Dendritic cell treated with granulocyte-macrophage colony-stimulating factor and Interleukin-4, amounts not matched to agents 40 ng/mL and 50 ng/mL, for 4 days (primary cell): ENCODE measurements around the gene GNRH2.

Experiments used
- H3K27ac Mint-ChIP-seq: one replicate; pipeline ENCODE4 v1.8.0; 2022; ENCODE audit warnings: mild to moderate bottlenecking, mixed read lengths
- H3K27me3 Mint-ChIP-seq: one replicate; pipeline ENCODE4 v1.8.0; 2022; ENCODE audit warnings: mild to moderate bottlenecking, mixed read lengths
- H3K36me3 Mint-ChIP-seq: one replicate; pipeline ENCODE4 v1.8.0; 2022; ENCODE audit warnings: low read depth, mixed read lengths
- H3K4me1 Mint-ChIP-seq: one replicate; pipeline ENCODE4 v1.8.0; 2022; ENCODE audit warnings: low read depth, mixed read lengths
- H3K4me3 Mint-ChIP-seq: one replicate; pipeline ENCODE4 v1.8.0; 2022; ENCODE audit warnings: mild to moderate bottlenecking, moderate library complexity, mixed read lengths
- H3K9me3 Mint-ChIP-seq: one replicate; pipeline ENCODE4 v1.8.0; 2022; ENCODE audit warnings: mixed read lengths
- intact Hi-C: fragments of 100-400 bp; cut with micrococcal nuclease; formaldehyde crosslinking; loops from one replicate; pipeline ENCODE4 v1.15.0; 2022

Gene GNRH2

GRCh38 chr20:3093861-3094361 is 50.5 kb downstream of the GNRH2 start:
- Mint-ChIP-seq H3K9me3 (no peaks in the 10 kb centered on the region), H3K27ac (no peak overlapping the region), H3K27me3 (peaks cover 63% of the 10 kb centered on the region), H3K4me1 (peaks cover 10% of the 10 kb centered on the region), H3K4me3 (no peak overlapping the region), H3K36me3 (no peaks in the 10 kb centered on the region)
- intact Hi-C loops = no loop called here

- H3K27ac Mint-ChIP-seq = no peak overlapping the region
- no peak overlapping the region for H3K4me3 Mint-ChIP-seq
- intact Hi-C loops = no loop called here
- peaks cover 55% of the 10 kb centered on the region for H3K27me3 Mint-ChIP-seq
- no peaks in the 10 kb centered on the region for H3K36me3 Mint-ChIP-seq
- no peaks in the 10 kb centered on the region for H3K9me3 Mint-ChIP-seq
- peaks cover 10% of the 10 kb centered on the region for H3K4me1 Mint-ChIP-seq
These were observed 51.6 kb downstream of the GNRH2 start for GRCh38 chr20:3094848-3095629.
